Panc1 (cell line): Measurements from ENCODE around the gene FBRS.

Experiments used
- CTCF ChIP-seq: fragments of 450-650 bp; IDR thresholded peaks from 2 replicates; pipeline ENCODE4 v1.5.1; 2017; ENCODE audit warnings: mild to moderate bottlenecking
- POLR2AphosphoS5 ChIP-seq: IDR thresholded peaks from 2 replicates; pipeline ENCODE4 v1.6.1; 2012; ENCODE audit warnings: mild to moderate bottlenecking, low read depth, low read length, moderate library complexity
- REST ChIP-seq, 2 experiments: IDR thresholded peaks; 2 replicates each; pipeline ENCODE4 v1.6.1; 2011 to 2012; ENCODE audit warnings: low read depth in 2 of 2, control low read depth in 1 of 2, low read length in 1 of 2, mild to moderate bottlenecking in 1 of 2, moderate library complexity in 1 of 2; ENCODE audit not compliant: insufficient read depth in 1 of 2
- SIN3A ChIP-seq: IDR thresholded peaks from 2 replicates; pipeline ENCODE4 v1.6.1; 2012; ENCODE audit warnings: low read depth, mild to moderate bottlenecking, low read length, moderate library complexity, borderline replicate concordance; ENCODE audit not compliant: insufficient read depth

- no peak; the same call in 1 of the 2 replicates for TF ChIP-seq CTCF
- TF ChIP-seq POLR2AphosphoS5, result no peak; the same call in 1 of the 2 replicates
- 0 out of 2 replicates have a peak, but pooled peaks have one; percentile 51 for TF ChIP-seq SIN3A
- TF ChIP-seq REST (IDR thresholded peaks at IDR 0.05; ENCODE audit: insufficient read depth in 1 of 2, low read depth in 2 of 2, low read length in 1 of 2), result no peak
These were observed 688 bp downstream of the FBRS start for GRCh38 chr16:30658731-30659506.
